ENCODE data around the gene NKX6-2. TPM values are rescaled to one million over a fixed set of nuclear protein-coding genes. Genes with fewer than 3 reads are reported as not detected.

Gene NKX6-2
- total and polyA plus RNA-seq, 2 experiments from 2014 or later = 0.24 to 9.3 TPM

DNA sequence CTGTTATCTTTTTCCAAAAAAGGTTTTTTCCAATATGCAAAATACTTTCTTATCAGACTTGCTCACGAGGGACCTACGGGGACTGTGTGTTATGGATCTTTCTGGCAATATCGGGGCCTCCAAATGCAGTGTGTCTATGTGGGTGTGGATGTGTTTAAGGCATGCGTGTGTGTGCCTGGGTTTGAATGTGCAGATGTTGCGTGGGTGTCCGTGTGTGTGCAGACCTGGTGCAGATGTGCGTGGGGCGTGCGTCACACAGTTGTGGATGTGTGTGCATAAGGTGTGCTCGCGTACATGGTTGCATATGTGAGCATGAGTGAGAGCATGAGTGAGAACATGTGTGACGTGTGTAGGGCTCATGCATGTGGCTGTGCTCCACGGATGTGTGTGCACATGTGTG is 19.7 kb downstream of the NKX6-2 start (continued):
- no peak for TF ChIP-seq ZNF331 (CRISPR knock-in tag; IDR thresholded peaks at IDR 0.05; ENCODE audit: low read depth)
- no peak for TF ChIP-seq STAT1 (IDR thresholded peaks at IDR 0.05; ENCODE audit: unreplicated experiment)
- TF ChIP-seq, protein P1, sequence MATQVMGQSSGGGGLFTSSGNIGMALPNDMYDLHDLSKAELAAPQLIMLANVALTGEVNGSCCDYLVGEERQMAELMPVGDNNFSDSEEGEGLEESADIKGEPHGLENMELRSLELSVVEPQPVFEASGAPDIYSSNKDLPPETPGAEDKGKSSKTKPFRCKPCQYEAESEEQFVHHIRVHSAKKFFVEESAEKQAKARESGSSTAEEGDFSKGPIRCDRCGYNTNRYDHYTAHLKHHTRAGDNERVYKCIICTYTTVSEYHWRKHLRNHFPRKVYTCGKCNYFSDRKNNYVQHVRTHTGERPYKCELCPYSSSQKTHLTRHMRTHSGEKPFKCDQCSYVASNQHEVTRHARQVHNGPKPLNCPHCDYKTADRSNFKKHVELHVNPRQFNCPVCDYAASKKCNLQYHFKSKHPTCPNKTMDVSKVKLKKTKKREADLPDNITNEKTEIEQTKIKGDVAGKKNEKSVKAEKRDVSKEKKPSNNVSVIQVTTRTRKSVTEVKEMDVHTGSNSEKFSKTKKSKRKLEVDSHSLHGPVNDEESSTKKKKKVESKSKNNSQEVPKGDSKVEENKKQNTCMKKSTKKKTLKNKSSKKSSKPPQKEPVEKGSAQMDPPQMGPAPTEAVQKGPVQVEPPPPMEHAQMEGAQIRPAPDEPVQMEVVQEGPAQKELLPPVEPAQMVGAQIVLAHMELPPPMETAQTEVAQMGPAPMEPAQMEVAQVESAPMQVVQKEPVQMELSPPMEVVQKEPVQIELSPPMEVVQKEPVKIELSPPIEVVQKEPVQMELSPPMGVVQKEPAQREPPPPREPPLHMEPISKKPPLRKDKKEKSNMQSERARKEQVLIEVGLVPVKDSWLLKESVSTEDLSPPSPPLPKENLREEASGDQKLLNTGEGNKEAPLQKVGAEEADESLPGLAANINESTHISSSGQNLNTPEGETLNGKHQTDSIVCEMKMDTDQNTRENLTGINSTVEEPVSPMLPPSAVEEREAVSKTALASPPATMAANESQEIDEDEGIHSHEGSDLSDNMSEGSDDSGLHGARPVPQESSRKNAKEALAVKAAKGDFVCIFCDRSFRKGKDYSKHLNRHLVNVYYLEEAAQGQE (IDR thresholded peaks at IDR 0.05; ENCODE audit: unreplicated experiment) = no peak
- TF ChIP-seq POLR2AphosphoS5 (IDR thresholded peaks at IDR 0.05; ENCODE audit: low read depth) = no peak
- TF ChIP-seq CREB1 (CRISPR knock-in tag; IDR thresholded peaks at IDR 0.05; ENCODE audit: low read depth) = no peak
- TF ChIP-seq ZNF114 (CRISPR knock-in tag; IDR thresholded peaks at IDR 0.05) = no peak

DNA sequence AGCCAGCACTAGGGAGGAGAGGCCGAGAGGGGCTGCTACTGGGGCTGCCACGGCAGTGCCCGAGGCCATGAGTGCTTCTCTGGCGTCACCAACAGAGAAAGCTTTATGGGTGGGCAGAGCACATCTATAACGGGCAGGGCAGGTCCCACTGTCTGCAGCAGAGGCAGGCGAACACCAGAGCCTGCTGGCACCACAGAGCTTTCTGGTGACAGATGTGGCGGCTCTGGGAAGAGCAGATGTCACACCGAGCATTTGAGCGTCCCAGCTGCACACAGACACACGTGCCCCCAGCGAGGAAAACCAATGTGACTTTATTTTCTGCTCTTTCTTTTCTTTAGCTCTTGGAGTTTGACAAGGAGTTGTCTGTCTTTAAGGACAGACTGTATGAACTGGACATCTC is 20.5 kb downstream of the NKX6-2 start:
- H3K27me3 ChIP-seq (ENCODE audit: insufficient read depth) = no peaks in the 10 kb centered on the region
- peaks cover 17% of the 10 kb centered on the region for H3K9me3 Mint-ChIP-seq
- 0 out of 2 replicates have a peak, but pooled peaks cover 6% of the 10 kb centered on the region for H3F3A ChIP-seq (replicated peaks; ENCODE audit: low read depth)
- no peaks in the 10 kb centered on the region for H3K79me2 ChIP-seq (replicated peaks; ENCODE audit: insufficient read depth)
- ATAC-seq (no peak; the same call in 2 of the 3 replicates), DNase-seq (ENCODE audit: low spot score) (no peak)
- no peaks in the 10 kb centered on the region for H3K4me1 ChIP-seq (ENCODE audit: insufficient read depth)
- no peak overlapping the region; the same call in 1 of the 2 replicates for H3K27ac Mint-ChIP-seq
- peaks cover 9% of the 10 kb centered on the region for H3K27me3 Mint-ChIP-seq (ENCODE audit: insufficient read depth, low read depth, poor library complexity)
- H3K27ac ChIP-seq (ENCODE audit: low read depth) = no peak overlapping the region
- H2AFZ ChIP-seq = no peak overlapping the region
- H3K4me2 ChIP-seq = no peak overlapping the region
- no peak for TF ChIP-seq ZNF114 (CRISPR knock-in tag; IDR thresholded peaks at IDR 0.05)
- TF ChIP-seq EZH2phosphoT487 (IDR thresholded peaks at IDR 0.05; ENCODE audit: unreplicated experiment) = no peak
- TF ChIP-seq, protein P2, sequence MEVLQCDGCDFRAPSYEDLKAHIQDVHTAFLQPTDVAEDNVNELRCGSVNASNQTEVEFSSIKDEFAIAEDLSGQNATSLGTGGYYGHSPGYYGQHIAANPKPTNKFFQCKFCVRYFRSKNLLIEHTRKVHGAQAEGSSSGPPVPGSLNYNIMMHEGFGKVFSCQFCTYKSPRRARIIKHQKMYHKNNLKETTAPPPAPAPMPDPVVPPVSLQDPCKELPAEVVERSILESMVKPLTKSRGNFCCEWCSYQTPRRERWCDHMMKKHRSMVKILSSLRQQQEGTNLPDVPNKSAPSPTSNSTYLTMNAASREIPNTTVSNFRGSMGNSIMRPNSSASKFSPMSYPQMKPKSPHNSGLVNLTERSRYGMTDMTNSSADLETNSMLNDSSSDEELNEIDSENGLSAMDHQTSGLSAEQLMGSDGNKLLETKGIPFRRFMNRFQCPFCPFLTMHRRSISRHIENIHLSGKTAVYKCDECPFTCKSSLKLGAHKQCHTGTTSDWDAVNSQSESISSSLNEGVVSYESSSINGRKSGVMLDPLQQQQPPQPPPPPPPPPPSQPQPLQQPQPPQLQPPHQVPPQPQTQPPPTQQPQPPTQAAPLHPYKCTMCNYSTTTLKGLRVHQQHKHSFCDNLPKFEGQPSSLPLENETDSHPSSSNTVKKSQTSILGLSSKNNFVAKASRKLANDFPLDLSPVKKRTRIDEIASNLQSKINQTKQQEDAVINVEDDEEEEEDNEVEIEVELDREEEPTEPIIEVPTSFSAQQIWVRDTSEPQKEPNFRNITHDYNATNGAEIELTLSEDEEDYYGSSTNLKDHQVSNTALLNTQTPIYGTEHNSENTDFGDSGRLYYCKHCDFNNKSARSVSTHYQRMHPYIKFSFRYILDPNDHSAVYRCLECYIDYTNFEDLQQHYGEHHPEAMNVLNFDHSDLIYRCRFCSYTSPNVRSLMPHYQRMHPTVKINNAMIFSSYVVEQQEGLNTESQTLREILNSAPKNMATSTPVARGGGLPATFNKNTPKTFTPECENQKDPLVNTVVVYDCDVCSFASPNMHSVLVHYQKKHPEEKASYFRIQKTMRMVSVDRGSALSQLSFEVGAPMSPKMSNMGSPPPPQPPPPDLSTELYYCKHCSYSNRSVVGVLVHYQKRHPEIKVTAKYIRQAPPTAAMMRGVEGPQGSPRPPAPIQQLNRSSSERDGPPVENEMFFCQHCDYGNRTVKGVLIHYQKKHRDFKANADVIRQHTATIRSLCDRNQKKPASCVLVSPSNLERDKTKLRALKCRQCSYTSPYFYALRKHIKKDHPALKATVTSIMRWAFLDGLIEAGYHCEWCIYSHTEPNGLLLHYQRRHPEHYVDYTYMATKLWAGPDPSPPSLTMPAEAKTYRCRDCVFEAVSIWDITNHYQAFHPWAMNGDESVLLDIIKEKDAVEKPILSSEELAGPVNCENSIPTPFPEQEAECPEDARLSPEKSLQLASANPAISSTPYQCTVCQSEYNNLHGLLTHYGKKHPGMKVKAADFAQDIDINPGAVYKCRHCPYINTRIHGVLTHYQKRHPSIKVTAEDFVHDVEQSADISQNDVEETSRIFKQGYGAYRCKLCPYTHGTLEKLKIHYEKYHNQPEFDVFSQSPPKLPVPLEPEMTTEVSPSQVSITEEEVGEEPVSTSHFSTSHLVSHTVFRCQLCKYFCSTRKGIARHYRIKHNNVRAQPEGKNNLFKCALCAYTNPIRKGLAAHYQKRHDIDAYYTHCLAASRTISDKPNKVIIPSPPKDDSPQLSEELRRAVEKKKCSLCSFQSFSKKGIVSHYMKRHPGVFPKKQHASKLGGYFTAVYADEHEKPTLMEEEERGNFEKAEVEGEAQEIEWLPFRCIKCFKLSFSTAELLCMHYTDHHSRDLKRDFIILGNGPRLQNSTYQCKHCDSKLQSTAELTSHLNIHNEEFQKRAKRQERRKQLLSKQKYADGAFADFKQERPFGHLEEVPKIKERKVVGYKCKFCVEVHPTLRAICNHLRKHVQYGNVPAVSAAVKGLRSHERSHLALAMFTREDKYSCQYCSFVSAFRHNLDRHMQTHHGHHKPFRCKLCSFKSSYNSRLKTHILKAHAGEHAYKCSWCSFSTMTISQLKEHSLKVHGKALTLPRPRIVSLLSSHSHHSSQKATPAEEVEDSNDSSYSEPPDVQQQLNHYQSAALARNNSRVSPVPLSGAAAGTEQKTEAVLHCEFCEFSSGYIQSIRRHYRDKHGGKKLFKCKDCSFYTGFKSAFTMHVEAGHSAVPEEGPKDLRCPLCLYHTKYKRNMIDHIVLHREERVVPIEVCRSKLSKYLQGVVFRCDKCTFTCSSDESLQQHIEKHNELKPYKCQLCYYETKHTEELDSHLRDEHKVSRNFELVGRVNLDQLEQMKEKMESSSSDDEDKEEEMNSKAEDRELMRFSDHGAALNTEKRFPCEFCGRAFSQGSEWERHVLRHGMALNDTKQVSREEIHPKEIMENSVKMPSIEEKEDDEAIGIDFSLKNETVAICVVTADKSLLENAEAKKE (CRISPR knock-in tag; IDR thresholded peaks at IDR 0.05) = no peak
- no peak for TF ChIP-seq POLR2AphosphoS5 (IDR thresholded peaks at IDR 0.05; ENCODE audit: low read depth)
- no peaks in the 10 kb centered on the region for H4K20me1 ChIP-seq (replicated peaks; ENCODE audit: insufficient read depth)
- no peaks in the 10 kb centered on the region for H3K9me2 ChIP-seq (ENCODE audit: insufficient read depth)
- no peak overlapping the region for H3K4me3 ChIP-seq
- no peaks in the 10 kb centered on the region; the same call in 2 of the 3 replicates for H3K4me1 Mint-ChIP-seq
- H3K4me3 Mint-ChIP-seq = no peak overlapping the region
- peaks cover 19% of the 10 kb centered on the region for H3K36me3 Mint-ChIP-seq (ENCODE audit: low read depth)
- no peaks in the 10 kb centered on the region for H3K36me3 ChIP-seq (ENCODE audit: insufficient read depth)
